ENCODE results near the gene PLXNA4. TPM values are rescaled to one million over a fixed set of nuclear protein-coding genes. Genes with fewer than 3 reads are reported as not detected.

PLXNA4 gene
- total RNA-seq, 1 donor from 2014 or later = 13.6 TPM

- TF ChIP-seq CTCF (conservative IDR thresholded peaks at IDR 0.05) = no peak
- Mint-ChIP-seq H3K9me3 (peaks cover 4% of the 10 kb centered on the region), H3K36me3 (no peaks in the 10 kb centered on the region), H3K27me3 (peaks cover 8% of the 10 kb centered on the region), H3K4me3 (no peak overlapping the region), H3K4me1 (ENCODE audit: unreplicated experiment) (peaks cover 27% of the 10 kb centered on the region), H3K27ac (no peak overlapping the region)
- no peak for DNase-seq (ENCODE audit: extremely low spot score, unreplicated experiment)
Measured at GRCh38 chr7:132403465-132404110, 172.7 kb downstream of the PLXNA4 start.

GRCh38 chr7:132402751-132403245, 173.5 kb downstream of the PLXNA4 start:
- Mint-ChIP-seq H3K4me1 (ENCODE audit: unreplicated experiment) (peaks cover 31% of the 10 kb centered on the region), H3K9me3 (peaks cover 4% of the 10 kb centered on the region), H3K36me3 (no peaks in the 10 kb centered on the region), H3K27me3 (peaks cover 8% of the 10 kb centered on the region), H3K4me3 (no peak overlapping the region), H3K27ac (no peak overlapping the region)
- DNase-seq (ENCODE audit: extremely low spot score, unreplicated experiment) = no peak
- TF ChIP-seq CTCF (conservative IDR thresholded peaks at IDR 0.05) = no peak

DNA sequence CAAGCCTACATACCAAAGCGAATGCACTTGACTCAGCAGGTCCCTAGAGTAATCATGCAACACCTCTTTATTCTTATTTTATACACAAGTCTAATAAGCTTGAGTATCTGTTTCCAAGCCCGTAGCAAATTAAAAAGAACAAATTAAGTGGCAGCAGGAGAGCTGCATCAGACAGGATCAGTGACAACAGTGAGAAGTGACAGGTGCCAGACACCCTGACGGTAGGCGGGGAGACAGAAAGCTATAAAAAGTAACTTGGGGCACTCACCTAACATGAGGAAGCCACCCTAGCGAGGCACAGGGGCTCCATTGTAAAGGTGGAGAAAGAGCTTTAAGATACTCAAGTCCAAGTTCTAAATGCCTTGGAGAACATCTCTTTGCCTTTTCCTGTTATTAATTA, 174.2 kb downstream of the PLXNA4 start:
- Mint-ChIP-seq H3K27me3 (peaks cover 8% of the 10 kb centered on the region), H3K4me3 (no peak overlapping the region), H3K9me3 (peaks cover 4% of the 10 kb centered on the region), H3K36me3 (no peaks in the 10 kb centered on the region), H3K4me1 (ENCODE audit: unreplicated experiment) (peaks cover 31% of the 10 kb centered on the region), H3K27ac (no peak overlapping the region)
- TF ChIP-seq CTCF (conservative IDR thresholded peaks at IDR 0.05) = no peak
- no peak for DNase-seq (ENCODE audit: extremely low spot score, unreplicated experiment)

DNA sequence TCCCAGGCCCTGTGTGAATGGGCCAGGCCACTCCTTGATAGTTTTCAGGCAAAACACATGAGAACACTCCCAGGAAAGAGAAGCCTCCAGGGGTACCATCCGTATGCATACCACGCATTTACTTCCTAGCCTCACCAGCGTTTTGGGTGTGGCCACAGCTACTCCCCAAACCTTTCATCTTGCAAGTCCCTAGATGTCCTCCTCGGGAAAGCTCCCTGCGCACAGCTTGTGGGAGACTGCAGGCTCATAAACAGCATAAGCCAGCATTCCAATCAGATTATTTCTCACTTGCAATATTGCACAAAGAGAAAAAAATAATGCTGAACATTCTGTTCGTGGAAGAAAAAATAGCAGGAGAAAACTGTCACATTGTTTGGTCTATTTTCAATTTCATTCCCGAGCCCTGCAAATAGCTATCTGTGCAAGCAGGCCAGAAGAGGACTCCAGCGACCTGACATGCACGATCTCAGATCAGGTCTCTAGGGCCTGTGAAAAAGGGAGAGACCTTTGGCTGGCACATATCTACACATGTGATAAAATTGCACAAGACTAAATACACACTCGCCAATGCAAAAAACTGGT, 175.6 kb downstream of the PLXNA4 start:
- no peak for TF ChIP-seq CTCF (conservative IDR thresholded peaks at IDR 0.05)
- Mint-ChIP-seq H3K27me3 (peaks cover 8% of the 10 kb centered on the region), H3K36me3 (no peaks in the 10 kb centered on the region), H3K9me3 (peaks cover 4% of the 10 kb centered on the region), H3K27ac (no peak overlapping the region), H3K4me3 (no peak overlapping the region), H3K4me1 (ENCODE audit: unreplicated experiment) (peaks cover 31% of the 10 kb centered on the region)
- DNase-seq (ENCODE audit: extremely low spot score, unreplicated experiment) = no peak

DNA sequence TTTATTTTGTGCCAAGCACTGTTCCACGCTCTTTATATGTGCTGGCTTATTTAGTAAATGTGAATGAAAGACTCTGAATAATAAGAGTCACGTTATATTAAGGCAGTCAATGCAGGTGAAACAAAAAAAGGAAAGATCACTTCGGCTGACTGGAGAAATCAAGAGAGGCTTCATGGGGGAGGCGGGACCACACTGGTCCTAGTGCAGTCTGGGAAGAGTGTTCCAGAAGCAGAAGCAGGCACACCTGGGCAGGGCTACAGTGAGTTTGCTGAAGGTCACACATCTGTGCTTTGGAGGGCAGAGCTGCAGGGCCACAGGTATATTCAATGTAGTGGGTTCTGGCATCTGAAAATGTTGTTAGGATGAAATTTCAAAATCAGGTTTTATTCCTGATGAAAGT, 176.9 kb downstream of the PLXNA4 start:
- no peak for TF ChIP-seq CTCF (conservative IDR thresholded peaks at IDR 0.05)

More for the DNA sequence above, 176.9 kb downstream of the PLXNA4 start:
- H3K27me3 Mint-ChIP-seq = peaks cover 13% of the 10 kb centered on the region
- H3K36me3 Mint-ChIP-seq = no peaks in the 10 kb centered on the region
- DNase-seq (ENCODE audit: extremely low spot score, unreplicated experiment) = no peak
- H3K4me1 Mint-ChIP-seq (ENCODE audit: unreplicated experiment) = peaks cover 31% of the 10 kb centered on the region
- no peak overlapping the region for H3K4me3 Mint-ChIP-seq
- peaks cover 4% of the 10 kb centered on the region for H3K9me3 Mint-ChIP-seq
- no peak overlapping the region for H3K27ac Mint-ChIP-seq

Data from type B pancreatic cell (in vitro differentiated cells).